MCF 10A (cell line): ENCODE data around the gene PRCP. TPM values are rescaled to one million over a fixed set of nuclear protein-coding genes. Genes with fewer than 3 reads are reported as not detected.

ENCODE experiments used
- BruUV-seq: library from RNA; stranded (reverse); fragments of 400-500 nt; replicated peaks from 2 replicates; lab custom pipeline; 2021; lab: Mats Ljungman, UMichigan
- CTCF ChIA-PET: fragments of 300-600 bp; sonication (Branson Sonifier 250); formaldehyde crosslinking; extraction: SDS; loops from one replicate; lab custom pipeline; 2021; ENCODE audit warnings: antibody characterized with exemption, inconsistent platforms; lab: Yijun Ruan, JAX
- POLR2A ChIA-PET: fragments of 300-600, 350-650 bp; sonication (Branson Sonifier 250); formaldehyde crosslinking; extraction: SDS; loops from one replicate; lab custom pipeline; 2020; ENCODE audit warnings: antibody characterized with exemption, inconsistent platforms; lab: Yijun Ruan, JAX
- DNase-seq: peaks from one replicate; pipeline ENCODE4 v3.0.0-alpha.2; 2018; ENCODE audit not compliant: unreplicated experiment
- H3K27ac Mint-ChIP-seq: one replicate; pipeline ENCODE4 v1.8.0; 2022; ENCODE audit warnings: mild to moderate bottlenecking, low read depth, mixed read lengths; ENCODE audit not compliant: unreplicated experiment
- H3K27me3 Mint-ChIP-seq: one replicate; pipeline ENCODE4 v1.8.0; 2022; ENCODE audit warnings: mixed read lengths; ENCODE audit not compliant: insufficient read depth, unreplicated experiment
- H3K36me3 Mint-ChIP-seq: one replicate; pipeline ENCODE4 v1.8.0; 2022; ENCODE audit warnings: mild to moderate bottlenecking, moderate library complexity, mixed read lengths; ENCODE audit not compliant: insufficient read depth, unreplicated experiment
- H3K4me1 Mint-ChIP-seq: one replicate; pipeline ENCODE4 v1.8.0; 2022; ENCODE audit warnings: mixed read lengths; ENCODE audit not compliant: insufficient read depth, unreplicated experiment
- H3K4me3 Mint-ChIP-seq: one replicate; pipeline ENCODE4 v1.8.0; 2022; ENCODE audit warnings: mild to moderate bottlenecking, moderate library complexity, mixed read lengths; ENCODE audit not compliant: unreplicated experiment
- H3K9me3 Mint-ChIP-seq: one replicate; pipeline ENCODE4 v1.8.0; 2022; ENCODE audit warnings: mixed read lengths; ENCODE audit not compliant: unreplicated experiment
- CTCF ChIP-seq: fragments of 200-600 bp; IDR thresholded peaks from one replicate; pipeline ENCODE4 v1.8.0; 2022; ENCODE audit warnings: antibody characterized with exemption, mild to moderate bottlenecking; ENCODE audit not compliant: unreplicated experiment
- intact Hi-C: fragments of 100-400 bp; cut with micrococcal nuclease; formaldehyde crosslinking; loops from 2 replicates; pipeline ENCODE4 v1.14.1; 2022
- total RNA-seq: library from RNA; stranded (reverse); gene quantifications from 2 replicates; pipeline ENCODE4 v1.2.3, GENCODE V29; 2022

PRCP gene
- total RNA-seq, 1 experiment from 2014 or later: 22.7 TPM

DNA sequence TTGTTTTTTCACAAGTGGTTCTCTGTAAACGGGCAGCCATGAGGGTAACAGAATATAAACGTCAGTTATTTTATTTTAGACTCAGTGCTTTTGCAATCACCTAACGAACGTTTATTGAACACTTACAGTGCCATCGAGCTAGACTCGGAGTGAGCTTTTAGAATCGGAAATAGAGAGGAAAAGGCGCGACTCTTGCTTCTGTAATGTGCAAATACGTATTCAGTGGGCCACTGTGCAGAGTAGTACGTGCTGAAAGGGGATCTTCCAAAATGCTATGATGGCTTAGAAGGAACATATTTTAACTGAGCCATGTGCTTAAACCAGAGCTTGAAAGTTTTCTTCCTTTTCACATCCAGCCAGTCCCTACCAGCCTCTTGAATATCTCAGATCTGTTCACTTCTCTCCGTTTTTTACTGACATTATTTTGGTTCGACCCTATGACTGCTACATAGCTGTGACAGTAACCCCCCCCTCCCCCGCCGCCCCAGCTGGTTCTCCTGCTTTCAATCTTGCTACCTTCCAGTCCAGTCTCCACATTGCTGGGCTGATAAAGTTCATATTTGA, 1.8 kb upstream of the PRCP start:
- TSS peak; percentile 60 for BruUV-seq
- POLR2A ChIA-PET: interaction anchor here (0.6 to 5.5 kb wide), 26 partner anchors 11 to 649 kb away, joined by 3 to 126 read pairs (median 6); partner anchors contain the start of genes ANKRD42, CCDC90B, PCF11 and RAB30
- peaks cover 47% of the 10 kb centered on the region for H3K4me1 Mint-ChIP-seq
- TF ChIP-seq CTCF: no peak
- intact Hi-C loops: loop anchor here (1.0 kb wide), 2 partner anchors 254 to 291 kb away; partner anchors contain the start of gene ANKRD42
- no peak overlapping the region for H3K27ac Mint-ChIP-seq
- no peak for DNase-seq
- H3K27me3 Mint-ChIP-seq: no peaks in the 10 kb centered on the region
- no peaks in the 10 kb centered on the region for H3K36me3 Mint-ChIP-seq
- H3K4me3 Mint-ChIP-seq: peak overlapping the region; percentile 88
- H3K9me3 Mint-ChIP-seq: no peaks in the 10 kb centered on the region
- CTCF ChIA-PET: interaction anchor here (0.5 to 7.7 kb wide), 15 partner anchors 10 to 918 kb away, joined by 3 to 101 read pairs (median 4); no protein-coding TSS in a partner anchor

DNA sequence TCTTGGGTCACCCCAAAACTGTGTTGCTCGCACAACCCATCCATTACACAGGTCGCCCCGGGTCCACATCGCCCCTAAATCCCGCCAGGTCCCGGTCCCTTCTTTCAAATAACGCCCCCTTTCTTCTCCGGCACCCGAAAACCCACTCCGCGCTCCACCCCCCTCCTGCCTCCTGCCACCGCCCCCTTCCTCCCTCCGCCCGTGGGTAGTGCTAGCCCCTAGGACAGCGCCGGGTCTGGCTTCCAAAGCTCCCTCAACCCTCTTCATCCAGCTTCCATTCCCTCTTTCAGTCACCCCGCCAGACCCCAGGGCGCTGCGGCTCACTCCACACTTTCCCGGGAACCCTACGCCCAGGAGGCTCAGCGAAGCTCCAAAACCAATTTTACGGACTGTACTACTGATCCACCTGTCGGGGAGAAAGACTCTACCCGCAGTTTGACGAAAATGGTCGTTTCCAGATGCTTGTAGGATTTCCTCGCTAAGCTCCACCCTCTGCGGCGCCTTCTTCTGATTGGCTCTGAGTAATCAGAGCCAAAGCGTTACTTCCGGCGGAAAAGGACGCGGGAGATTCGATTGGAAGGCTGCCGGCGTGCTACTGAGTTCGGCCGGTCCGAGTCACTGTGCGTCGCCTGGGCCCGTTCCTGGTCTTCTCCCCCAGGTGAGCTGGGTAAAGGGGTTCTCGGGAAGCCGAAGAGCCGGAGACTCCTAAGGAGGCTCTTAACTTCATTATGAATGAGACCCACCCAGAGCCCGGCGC, 1.1 kb upstream of the PRCP start, which contains the start of gene DDIAS:
DDIAS (plus strand) TSS at position 572 of the 757 bp plus-strand sequence. CDS start 13,003 bp downstream, outside the sequence.
- H3K27ac Mint-ChIP-seq: peak within 1 kb of the TSS; percentile 95
- DNase-seq: peak; percentile 99
- ChIA-PET POLR2A (interaction anchor here (0.6 to 5.5 kb wide), 33 partner anchors 12 to 669 kb away, joined by 3 to 126 read pairs (median 5); partner anchors contain the start of genes ANKRD42, CCDC90B, PCF11 and RAB30), CTCF (interaction anchor here (0.5 to 7.7 kb wide), 18 partner anchors 11 to 919 kb away, joined by 3 to 101 read pairs (median 4); no protein-coding TSS in a partner anchor)
- no peaks in the 10 kb centered on the region for H3K9me3 Mint-ChIP-seq
- intact Hi-C loops: loop anchor here (1.0 kb wide), 2 partner anchors 255 to 292 kb away; partner anchors contain the start of gene ANKRD42
- peaks cover 4% of the 10 kb centered on the region for H3K36me3 Mint-ChIP-seq
- H3K27me3 Mint-ChIP-seq: no peaks in the 10 kb centered on the region
- no TSS peak for BruUV-seq
- peak within 1 kb of the TSS; percentile 88 for H3K4me3 Mint-ChIP-seq
- peaks cover 40% of the 10 kb centered on the region for H3K4me1 Mint-ChIP-seq
- no peak for TF ChIP-seq CTCF

- no peak for TF ChIP-seq CTCF
- intact Hi-C loops: loop anchor here (1.0 kb wide), 2 partner anchors 33 to 386 kb away; partner anchors contain the start of gene CCDC90B
- ChIA-PET CTCF (interaction anchor here (0.8 to 7.7 kb wide), 8 partner anchors 10 to 350 kb away, joined by 3 to 101 read pairs (median 4); no protein-coding TSS in a partner anchor), POLR2A (interaction anchor here (0.5 to 5.5 kb wide), 30 partner anchors 8 to 920 kb away, joined by 3 to 126 read pairs (median 4); partner anchors contain the start of genes ANKRD42, CCDC90B, PCF11 and RAB30)
- peaks cover 4% of the 10 kb centered on the region for H3K36me3 Mint-ChIP-seq
- H3K4me3 Mint-ChIP-seq: peak overlapping the region; percentile 88
- H3K4me1 Mint-ChIP-seq: peaks cover 38% of the 10 kb centered on the region
- no peak for DNase-seq
- H3K27me3 Mint-ChIP-seq: no peaks in the 10 kb centered on the region
- peak overlapping the region; percentile 95 for H3K27ac Mint-ChIP-seq
- no peaks in the 10 kb centered on the region for H3K9me3 Mint-ChIP-seq
- BruUV-seq: TSS peak; percentile 44
These were observed 313 bp downstream of the PRCP start for GRCh38 chr11:82899957-82900276.
